Prostate gland (tissue), 2 donors: ENCODE data around the gene ZNF341.

Source experiments
- POLR2AphosphoS5 ChIP-seq: sonication (generic); formaldehyde crosslinking; IDR thresholded peaks from one replicate; pipeline ENCODE4 v1.6.1; 2017; ENCODE audit warnings: antibody characterized with exemption
- TF ChIP-seq, protein P1 (sequence below), 4 experiments: fragments of 200-600 bp in 2 of 4; fragments of 450-650 bp in 2 of 4; sonication (generic) in 2 of 4; IDR thresholded peaks; 1 replicate in 3 of 4; 2 replicates in 1 of 4; pipeline ENCODE4 v1.5.1; 2016 to 2019; ENCODE audit warnings: antibody characterized with exemption in 4 of 4, mild to moderate bottlenecking in 2 of 4, moderate library complexity in 2 of 4

DNA sequence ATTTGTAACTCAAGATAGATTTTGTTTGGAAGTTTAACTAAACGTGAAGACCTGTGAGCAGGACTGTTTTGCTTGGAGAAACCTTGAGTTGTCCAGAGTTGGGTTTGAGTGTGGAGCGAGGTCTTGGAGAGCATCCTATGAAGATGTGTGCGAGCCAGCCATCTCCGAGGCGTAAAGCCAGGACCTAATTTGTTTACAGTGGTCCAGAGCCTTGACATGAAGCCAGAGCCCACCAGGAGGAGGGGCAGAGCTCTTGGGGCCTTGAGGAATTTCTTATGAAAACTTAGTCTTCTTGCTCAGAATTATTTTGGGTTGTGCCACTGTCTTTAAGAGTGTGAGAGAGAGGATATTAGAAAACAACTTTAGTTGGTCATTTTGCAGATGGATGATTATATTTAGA is 85.6 kb downstream of the ZNF341 start:
- TF ChIP-seq, protein P1, sequence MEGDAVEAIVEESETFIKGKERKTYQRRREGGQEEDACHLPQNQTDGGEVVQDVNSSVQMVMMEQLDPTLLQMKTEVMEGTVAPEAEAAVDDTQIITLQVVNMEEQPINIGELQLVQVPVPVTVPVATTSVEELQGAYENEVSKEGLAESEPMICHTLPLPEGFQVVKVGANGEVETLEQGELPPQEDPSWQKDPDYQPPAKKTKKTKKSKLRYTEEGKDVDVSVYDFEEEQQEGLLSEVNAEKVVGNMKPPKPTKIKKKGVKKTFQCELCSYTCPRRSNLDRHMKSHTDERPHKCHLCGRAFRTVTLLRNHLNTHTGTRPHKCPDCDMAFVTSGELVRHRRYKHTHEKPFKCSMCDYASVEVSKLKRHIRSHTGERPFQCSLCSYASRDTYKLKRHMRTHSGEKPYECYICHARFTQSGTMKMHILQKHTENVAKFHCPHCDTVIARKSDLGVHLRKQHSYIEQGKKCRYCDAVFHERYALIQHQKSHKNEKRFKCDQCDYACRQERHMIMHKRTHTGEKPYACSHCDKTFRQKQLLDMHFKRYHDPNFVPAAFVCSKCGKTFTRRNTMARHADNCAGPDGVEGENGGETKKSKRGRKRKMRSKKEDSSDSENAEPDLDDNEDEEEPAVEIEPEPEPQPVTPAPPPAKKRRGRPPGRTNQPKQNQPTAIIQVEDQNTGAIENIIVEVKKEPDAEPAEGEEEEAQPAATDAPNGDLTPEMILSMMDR (IDR thresholded peaks at IDR 0.05) = no peak
- no peak for TF ChIP-seq POLR2AphosphoS5
